HG03175 (cell line): Measurements from ENCODE around the gene KLF2.

Experiments
- ATAC-seq: cut with Tn5 transposase; IDR thresholded peaks from one replicate; pipeline ENCODE4 v1.9.1; 2021; ENCODE audit warnings: mild to moderate bottlenecking, moderate library complexity; ENCODE audit not compliant: unreplicated experiment

Gene KLF2

DNA sequence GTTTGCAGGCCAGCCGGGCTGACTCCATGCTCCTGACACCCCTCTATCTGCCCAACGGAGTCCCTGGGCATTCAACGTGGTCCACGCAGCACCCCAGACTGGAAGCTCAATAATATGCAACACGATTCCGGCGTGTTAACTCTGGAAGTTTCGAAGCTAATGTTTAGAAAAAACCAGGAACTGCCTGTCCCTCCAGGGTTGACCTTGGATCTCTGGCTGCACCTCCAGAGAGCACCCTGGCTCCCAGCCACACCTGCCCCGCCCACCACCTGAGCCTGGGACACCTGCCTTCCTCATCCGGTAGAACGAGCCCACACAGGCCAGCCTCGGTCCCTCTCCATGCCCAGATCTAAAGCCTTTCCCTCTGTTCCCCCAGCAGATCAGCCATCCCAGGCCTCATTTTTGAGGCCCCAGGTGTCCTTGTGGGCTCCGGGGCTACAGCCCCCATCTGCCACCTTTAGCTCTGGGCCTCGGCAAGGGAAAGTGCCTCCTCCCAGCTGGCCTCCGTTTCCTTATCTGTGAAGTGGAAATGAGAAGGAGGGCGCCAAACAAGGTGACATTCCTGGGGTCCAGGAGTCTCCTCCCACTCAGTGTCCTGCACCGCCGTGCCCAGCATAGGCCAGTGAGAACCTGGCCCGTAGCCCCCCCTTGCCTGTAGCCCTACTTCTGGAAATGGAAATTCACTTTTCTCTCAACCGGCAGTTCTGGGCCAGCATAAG lies 38.7 kb downstream of the KLF2 start:
- ATAC-seq = no peak

DNA sequence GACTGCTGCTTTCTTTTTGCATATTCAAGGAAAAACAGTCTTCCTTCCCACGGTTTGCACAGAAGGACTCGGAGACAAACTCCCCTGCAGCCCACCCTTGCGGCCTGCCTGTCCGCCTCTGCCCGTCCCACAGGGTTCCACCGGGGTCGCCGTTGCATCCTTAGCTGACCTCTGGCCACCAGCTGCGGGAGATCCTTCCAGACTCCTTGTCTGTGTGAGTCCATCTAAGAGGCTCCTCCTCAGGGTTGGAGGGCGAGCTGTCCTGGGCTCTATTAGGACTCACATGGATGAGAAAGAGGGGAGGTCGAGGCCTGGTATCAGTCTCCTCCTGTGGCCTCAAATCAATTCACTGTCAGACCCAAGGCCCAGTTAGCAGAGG lies 39.2 kb downstream of the KLF2 start:
- no peak for ATAC-seq

GRCh38 chr19:16364231-16364865 lies 39.7 kb downstream of the KLF2 start:
- no peak for ATAC-seq

GRCh38 chr19:16365300-16365996 lies 40.8 kb downstream of the KLF2 start:
- no peak for ATAC-seq

DNA sequence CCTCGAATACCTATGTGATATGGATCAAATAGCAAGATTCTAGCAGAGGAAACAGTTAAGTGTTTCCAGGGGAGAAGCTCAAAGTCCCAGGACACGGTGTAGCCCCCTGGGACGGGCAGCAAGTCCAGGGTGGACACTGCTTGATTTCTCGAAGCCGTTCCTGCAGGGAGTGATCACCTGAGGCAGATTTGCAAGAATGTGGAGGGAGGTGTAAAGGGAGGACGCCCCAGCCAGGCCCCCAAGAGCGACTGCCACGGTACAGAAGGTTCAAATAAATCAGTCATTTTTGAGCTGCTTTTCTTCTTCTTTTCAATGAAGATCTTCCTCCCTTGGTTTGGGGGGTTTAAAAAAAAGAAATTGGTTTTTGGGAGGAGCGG lies 41.4 kb downstream of the KLF2 start:
- no peak for ATAC-seq

- no peak for ATAC-seq
Observed at GRCh38 chr19:16366433-16367260, 42.0 kb downstream of the KLF2 start.

DNA sequence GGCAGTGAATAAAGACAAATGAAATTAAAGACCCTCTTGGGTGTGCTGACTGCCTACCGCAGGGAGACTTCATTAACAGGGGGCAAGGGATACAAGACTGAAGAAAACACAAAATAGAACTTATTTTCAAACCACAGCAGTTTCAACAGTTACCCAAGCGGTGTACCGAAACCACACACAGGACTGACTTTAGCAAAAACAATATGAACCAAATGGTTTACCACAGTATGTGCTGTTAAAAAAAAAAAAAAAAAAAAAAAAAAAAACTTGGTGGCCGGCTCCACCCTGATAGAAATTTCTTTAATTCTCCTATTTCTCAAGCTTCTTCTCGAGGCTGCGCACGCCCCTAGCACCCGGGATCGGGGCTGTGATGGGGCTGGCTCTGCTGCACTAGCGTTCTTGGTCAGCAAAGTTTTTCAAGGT lies 42.6 kb downstream of the KLF2 start:
- ATAC-seq = peak; percentile 40

GRCh38 chr19:16368385-16369305 lies 44.0 kb downstream of the KLF2 start:
- no peak for ATAC-seq

DNA sequence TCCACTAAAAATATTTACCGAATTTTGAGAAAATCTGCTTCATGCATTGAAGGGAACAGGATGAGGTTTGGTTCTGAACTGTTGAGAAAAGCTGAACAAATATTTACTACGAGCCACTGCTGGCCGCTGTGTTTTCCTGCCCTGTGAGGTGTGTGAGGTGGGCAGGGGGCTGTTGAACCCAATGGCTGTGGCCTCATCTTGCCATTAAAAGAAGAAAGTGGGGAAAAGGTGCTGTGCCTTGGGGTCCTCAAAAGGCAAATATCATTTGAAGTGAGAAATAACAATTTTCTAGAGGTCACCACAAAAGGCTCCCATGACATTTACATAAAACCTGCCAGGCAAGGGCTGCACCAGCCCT lies 44.7 kb downstream of the KLF2 start:
- no peak for ATAC-seq

- no peak for ATAC-seq
Observed at GRCh38 chr19:16369664-16370576, 45.3 kb downstream of the KLF2 start.

GRCh38 chr19:16370641-16371391 lies 46.2 kb downstream of the KLF2 start:
- peak; percentile 5 for ATAC-seq

GRCh38 chr19:16371540-16371986 lies 46.9 kb downstream of the KLF2 start:
- ATAC-seq = peak; percentile 64

- peak; percentile 9 for ATAC-seq
Observed at GRCh38 chr19:16372065-16372915, 47.7 kb downstream of the KLF2 start.

DNA sequence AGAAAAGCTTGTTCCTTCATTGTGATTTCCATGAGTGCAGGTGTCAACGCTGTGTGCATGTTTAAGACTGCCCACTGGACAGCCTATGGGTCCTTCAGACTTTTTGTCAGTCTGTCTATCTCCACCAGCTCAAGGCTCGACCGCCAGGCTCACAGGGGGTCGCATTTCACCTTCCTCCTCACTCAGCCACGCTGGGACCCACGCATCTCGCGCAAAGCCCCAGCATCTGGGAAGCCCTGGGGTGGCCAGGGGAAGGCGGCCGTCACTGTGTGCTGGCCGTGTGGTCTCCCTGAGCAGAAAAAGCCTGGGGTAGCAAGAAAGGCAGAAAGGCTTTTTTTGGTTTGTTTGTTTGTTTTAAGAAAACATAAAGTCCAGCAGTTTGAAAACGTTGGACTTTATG lies 48.5 kb downstream of the KLF2 start:
- no peak for ATAC-seq

DNA sequence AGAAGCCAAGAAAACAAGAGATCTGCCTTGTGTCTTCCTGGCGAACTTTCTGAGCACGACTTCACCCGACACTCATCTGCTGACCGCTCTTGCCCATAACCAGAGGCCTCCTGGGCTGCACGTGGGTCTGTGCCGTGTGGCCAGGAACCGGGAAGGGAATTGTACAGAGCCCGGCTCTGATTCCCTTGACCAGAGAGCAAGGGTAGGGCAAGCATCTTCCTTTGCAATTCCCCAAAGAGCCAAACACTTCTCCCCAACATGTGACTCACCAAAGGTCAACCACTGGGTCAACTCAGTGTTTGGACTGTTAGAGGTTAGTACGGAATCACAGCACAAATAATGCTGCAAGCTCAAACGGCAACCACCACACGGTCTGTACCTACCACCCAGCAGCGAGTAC lies 48.9 kb downstream of the KLF2 start:
- no peak for ATAC-seq

GRCh38 chr19:16373989-16374388 lies 49.4 kb downstream of the KLF2 start:
- ATAC-seq = no peak

DNA sequence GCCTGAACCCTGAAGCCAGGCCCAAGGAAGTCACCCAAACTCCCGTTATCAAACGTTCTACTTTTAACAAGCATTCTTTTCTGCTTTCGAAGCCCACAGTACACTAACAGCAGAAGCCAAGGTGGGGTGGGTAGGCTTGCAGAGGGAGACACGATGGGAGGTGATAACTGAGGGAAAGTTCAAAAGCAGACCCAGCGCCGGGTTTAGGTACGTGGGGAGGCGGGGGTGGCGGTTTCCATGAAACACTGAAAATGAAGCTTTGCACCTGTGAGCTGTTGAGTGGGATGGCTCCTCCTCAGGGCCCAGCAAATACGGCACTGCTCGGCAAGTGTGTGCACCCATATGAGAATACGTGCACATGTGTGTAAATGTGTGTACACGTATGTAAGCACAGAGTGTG lies 49.8 kb downstream of the KLF2 start:
- no peak for ATAC-seq
